Measurements from ENCODE around the gene LEMD1.
A peak's percentile ranks its signal among the peaks of the same experiment; 100 is the strongest.

The LEMD1 gene

GRCh38 chr1:205353612-205354011 is 68.2 kb downstream of the LEMD1 start:
- H3K4me3 ChIP-seq (ENCODE audit: low read depth, low read length), result no peak overlapping the region
- no peak for TF ChIP-seq CTCF (conservative IDR thresholded peaks at IDR 0.05; ENCODE audit: low read depth, low read length)
- no peak for DNase-seq (ENCODE audit: low read depth)

- no peak for TF ChIP-seq CTCF (conservative IDR thresholded peaks at IDR 0.05; ENCODE audit: low read depth, low read length)
- no peak for DNase-seq (ENCODE audit: low read depth)
- H3K4me3 ChIP-seq (ENCODE audit: low read depth, low read length), result no peak overlapping the region
Observed at GRCh38 chr1:205353191-205353590, 68.7 kb downstream of the LEMD1 start.

GRCh38 chr1:205351984-205352713 is 69.7 kb downstream of the LEMD1 start:
- no peak for TF ChIP-seq CTCF (conservative IDR thresholded peaks at IDR 0.05; ENCODE audit: low read depth, low read length)
- DNase-seq (ENCODE audit: low read depth), result peak; percentile 71
- no peak overlapping the region for H3K4me3 ChIP-seq (ENCODE audit: low read depth, low read length)

- DNase-seq (ENCODE audit: low read depth), result no peak
- no peak for TF ChIP-seq CTCF (conservative IDR thresholded peaks at IDR 0.05; ENCODE audit: low read depth, low read length)
- no peak overlapping the region for H3K4me3 ChIP-seq (ENCODE audit: low read depth, low read length)
Observed at GRCh38 chr1:205350691-205351141, 71.1 kb downstream of the LEMD1 start.

GRCh38 chr1:205350124-205350523 is 71.7 kb downstream of the LEMD1 start:
- DNase-seq (ENCODE audit: low read depth), result no peak
- TF ChIP-seq CTCF (conservative IDR thresholded peaks at IDR 0.05; ENCODE audit: low read depth, low read length), result no peak
- H3K4me3 ChIP-seq (ENCODE audit: low read depth, low read length), result no peak overlapping the region

GRCh38 chr1:205348554-205349487 is 73.0 kb downstream of the LEMD1 start:
- TF ChIP-seq CTCF (conservative IDR thresholded peaks at IDR 0.05; ENCODE audit: low read depth, low read length), result no peak
- DNase-seq (ENCODE audit: low read depth), result no peak
- H3K4me3 ChIP-seq (ENCODE audit: low read depth, low read length), result no peak overlapping the region

Data from choroid plexus epithelial cell (primary cell).